B cell (primary cell): ENCODE results near the gene LSMEM2. TPM values are rescaled to one million over a fixed set of nuclear protein-coding genes. Genes with fewer than 3 reads are reported as not detected.
A peak's percentile ranks its signal among the peaks of the same experiment; 100 is the strongest.

ENCODE experiments used
- ATAC-seq: fragments of 200-7000 bp; cut with Tn5 transposase; one replicate; pipeline ENCODE4 v1.10.0; 2021; ENCODE audit warnings: low read depth, mild to moderate bottlenecking, moderate number of reproducible peaks, moderate library complexity
- CTCF ChIA-PET: fragments of 350-600 bp; sonication (Branson Sonifier 250); formaldehyde crosslinking; loops from one replicate; lab custom pipeline; 2021; ENCODE audit warnings: antibody characterized with exemption, inconsistent platforms; lab: Charles Lee
- POLR2A ChIA-PET: fragments of 350-600 bp; sonication (Branson Sonifier 250); formaldehyde crosslinking; loops from one replicate; lab custom pipeline; 2021; ENCODE audit warnings: antibody characterized with exemption; lab: Charles Lee
- DNase-seq: peaks from one replicate; pipeline ENCODE4 v3.0.0; 2013
- H2AFZ ChIP-seq: 2 replicates; pipeline ENCODE4 v1.6.1; 2012; ENCODE audit warnings: mild to moderate bottlenecking, low read depth, low read length; ENCODE audit not compliant: insufficient read depth, poor library complexity, severe bottlenecking
- H3K27ac ChIP-seq, 2 donors: 1 replicate in 1 of 2; 2 replicates in 1 of 2; pipeline ENCODE4 v1.5.1; 2012 to 2013; ENCODE audit warnings: low read length in 2 of 2, mild to moderate bottlenecking in 2 of 2, moderate library complexity in 1 of 2
- H3K27me3 ChIP-seq, 4 experiments: fragments of 200-600 bp in 1 of 4; sonication (generic) in 1 of 4; replicated peaks in 1 of 4; 1 replicate in 2 of 4; 2 replicates in 2 of 4; pipeline versions ENCODE4 v1.6.1 to v1.7.0; 2013 to 2016; ENCODE audit warnings: low read length in 3 of 4, mild to moderate bottlenecking in 2 of 4, mixed read lengths in 1 of 4, moderate library complexity in 1 of 4; ENCODE audit not compliant: insufficient read depth in 4 of 4, control insufficient read depth in 3 of 4; ENCODE audit errors: control extremely low read depth in 1 of 4
- H3K36me3 ChIP-seq, 2 experiments: replicated peaks in 1 of 2; 1 replicate in 1 of 2; 2 replicates in 1 of 2; pipeline versions ENCODE4 v1.6.1 to v1.7.1; 2013; ENCODE audit warnings: low read length in 1 of 2; ENCODE audit not compliant: insufficient read depth in 2 of 2, control insufficient read depth in 1 of 2; ENCODE audit errors: control extremely low read depth in 1 of 2, extremely low read depth in 1 of 2
- H3K4me1 ChIP-seq, 2 donors: fragments of 200-600 bp in 1 of 2; sonication (generic) in 1 of 2; 1 replicate in 1 of 2; 2 replicates in 1 of 2; pipeline versions ENCODE4 v1.5.1 to v1.6.1; 2013 to 2017; ENCODE audit warnings: low read length in 2 of 2; ENCODE audit not compliant: control insufficient read depth in 2 of 2, insufficient read depth in 2 of 2
- H3K4me2 ChIP-seq: replicated peaks from 2 replicates; pipeline ENCODE3; 2012; ENCODE audit warnings: mild to moderate bottlenecking, low read depth, low read length; ENCODE audit not compliant: poor library complexity, severe bottlenecking
- H3K4me3 ChIP-seq, 5 experiments: fragments of 200-600 bp in 1 of 5; sonication (generic) in 1 of 5; 1 replicate in 3 of 5; 2 replicates in 2 of 5; pipeline versions ENCODE4 v1.5.1 to v1.7.0; 2011 to 2016; ENCODE audit warnings: low read length in 4 of 5, mild to moderate bottlenecking in 4 of 5, low read depth in 2 of 5, control low read depth in 1 of 5, moderate library complexity in 1 of 5; ENCODE audit not compliant: insufficient read depth in 1 of 5; ENCODE audit errors: control extremely low read depth in 1 of 5, extremely low read depth in 1 of 5
- H3K79me2 ChIP-seq: fragments of 200-600 bp; sonication (generic); one replicate; pipeline ENCODE4 v1.6.0; 2016; ENCODE audit warnings: low read length; ENCODE audit not compliant: control insufficient read depth, insufficient read depth
- H3K9ac ChIP-seq: fragments of 200-600 bp; sonication (generic); 2 replicates; pipeline ENCODE4 v1.6.1; 2017; ENCODE audit warnings: mild to moderate bottlenecking, low read length, moderate library complexity
- H3K9me3 ChIP-seq, 3 donors: one replicate each; pipeline versions ENCODE4 v1.6.1 to v1.7.1; 2013; ENCODE audit warnings: low read length in 2 of 3; ENCODE audit not compliant: control insufficient read depth in 2 of 3, insufficient read depth in 1 of 3; ENCODE audit errors: control extremely low read depth in 1 of 3
- H4K20me1 ChIP-seq: 2 replicates; pipeline ENCODE4 v1.6.0; 2012; ENCODE audit warnings: mild to moderate bottlenecking, low read length; ENCODE audit not compliant: insufficient read depth, control insufficient read depth, poor library complexity, severe bottlenecking
- H3K27ac Mint-ChIP-seq: one replicate; pipeline ENCODE4 v1.8.0; 2021; ENCODE audit warnings: mixed read lengths
- H3K27me3 Mint-ChIP-seq: one replicate; pipeline ENCODE4 v1.8.0; 2021; ENCODE audit warnings: mixed read lengths
- H3K4me1 Mint-ChIP-seq: one replicate; pipeline ENCODE4 v1.8.0; 2021; ENCODE audit warnings: mixed read lengths
- H3K4me3 Mint-ChIP-seq: one replicate; pipeline ENCODE4 v1.8.0; 2021; ENCODE audit warnings: mixed read lengths
- H3K9me3 Mint-ChIP-seq: one replicate; pipeline ENCODE4 v1.8.0; 2022; ENCODE audit warnings: mixed read lengths; ENCODE audit not compliant: insufficient read depth
- EZH2 ChIP-seq: IDR thresholded peaks from 2 replicates; pipeline ENCODE4 v1.6.1; 2012; ENCODE audit warnings: borderline replicate concordance, low read depth, mild to moderate bottlenecking, moderate library complexity, low read length; ENCODE audit not compliant: insufficient read depth, poor library complexity, severe bottlenecking
- WGBS: methylation state at CpG from one replicate; pipeline ENCODE4 v1.1.5; 2013; ENCODE audit warnings: missing lambda C conversion rate; ENCODE audit not compliant: insufficient coverage; 5-methylcytosine and 5-hydroxymethylcytosine counted together
- intact Hi-C: fragments of 100-400 bp; cut with micrococcal nuclease; formaldehyde crosslinking; loops from one replicate; pipeline ENCODE4 v1.10.0; 2022
- polyA plus RNA-seq: library from polyadenylated mRNA; depleted of rRNA; stranded (reverse); fragments of >200 nt; gene quantifications from 2 replicates; pipeline ENCODE4 v1.2.3, GENCODE V29; 2012
- total RNA-seq, 2 donors: library from RNA; stranded (reverse); fragments of 120-200 nt in 1 of 2; gene quantifications; 1 replicate in 1 of 2; 2 replicates in 1 of 2; pipeline versions ENCODE4 v1.2.3 to v1.2.4, GENCODE V29; 2013 to 2022
- TF ChIP-seq, protein P1 (sequence below): fragments of 200-600 bp; IDR thresholded peaks from one replicate; pipeline ENCODE4 v1.8.0; 2022; ENCODE audit warnings: antibody characterized with exemption, mild to moderate bottlenecking

LSMEM2 gene
- total and polyA plus RNA-seq, 2 donors (not counting 1 experiment from before 2014, with no cell fraction given) = not detected

DNA sequence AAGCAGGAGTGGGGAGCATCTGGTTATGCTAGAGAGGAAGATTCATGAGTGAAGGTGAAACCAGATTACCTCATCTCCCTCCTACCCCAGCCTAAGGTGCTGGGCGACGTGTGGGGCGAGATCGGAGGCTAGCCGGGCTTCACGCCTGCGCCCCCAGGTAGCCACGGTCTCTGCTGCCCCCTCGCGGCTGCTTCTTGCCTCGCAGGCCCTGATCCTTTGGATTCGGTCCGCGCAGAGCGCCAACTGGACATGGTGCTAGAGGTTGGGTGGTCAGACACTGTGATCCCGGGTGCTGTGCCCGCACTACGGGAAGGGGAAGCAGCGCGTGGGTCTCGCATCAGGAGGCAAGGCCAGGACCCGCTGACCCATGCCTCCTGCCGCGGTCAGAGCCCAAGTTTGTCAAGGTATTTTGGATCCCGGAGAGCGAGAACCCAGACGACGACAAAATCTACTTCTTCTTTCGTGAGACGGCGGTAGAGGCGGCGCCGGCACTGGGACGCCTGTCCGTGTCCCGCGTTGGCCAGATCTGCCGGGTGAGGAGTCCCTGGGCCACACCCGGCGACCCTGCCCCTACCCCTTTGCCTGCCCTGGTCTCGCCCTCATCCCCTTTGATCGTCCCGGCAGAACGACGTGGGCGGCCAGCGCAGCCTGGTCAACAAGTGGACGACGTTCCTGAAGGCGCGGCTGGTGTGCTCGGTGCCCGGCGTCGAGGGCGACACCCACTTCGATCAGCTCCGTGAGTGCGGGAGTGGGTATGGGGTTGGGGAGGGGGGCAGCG lies 5.8 kb upstream of the LSMEM2 start:
- ATAC-seq (peak; percentile 98), DNase-seq (peak; percentile 91)
- H3K79me2 ChIP-seq = no peaks in the 10 kb centered on the region
- peak overlapping the region; percentile 81 for H3K27ac Mint-ChIP-seq
- no peak overlapping the region for H3K27ac ChIP-seq
- H2AFZ ChIP-seq = peak overlapping the region; percentile 73
- 4% methylated on average over 61 of the region's 61 CpGs for WGBS
- H3K4me1 Mint-ChIP-seq = peaks cover 26% of the 10 kb centered on the region
- H3K9ac ChIP-seq = peak overlapping the region; percentile 37
- ChIA-PET CTCF (interaction anchor here (0.8 to 5.5 kb wide), 9 partner anchors 10 to 100 kb away, joined by 3 to 46 read pairs (median 4); partner anchors contain the start of genes GNAI2 and GNAT1), POLR2A (no interaction called here)
- H3K4me1 ChIP-seq = peaks cover 33 to 39% of the 10 kb centered on the region in 2 donors
- H3K27me3 Mint-ChIP-seq = peaks cover 36% of the 10 kb centered on the region
- TF ChIP-seq, protein P1, sequence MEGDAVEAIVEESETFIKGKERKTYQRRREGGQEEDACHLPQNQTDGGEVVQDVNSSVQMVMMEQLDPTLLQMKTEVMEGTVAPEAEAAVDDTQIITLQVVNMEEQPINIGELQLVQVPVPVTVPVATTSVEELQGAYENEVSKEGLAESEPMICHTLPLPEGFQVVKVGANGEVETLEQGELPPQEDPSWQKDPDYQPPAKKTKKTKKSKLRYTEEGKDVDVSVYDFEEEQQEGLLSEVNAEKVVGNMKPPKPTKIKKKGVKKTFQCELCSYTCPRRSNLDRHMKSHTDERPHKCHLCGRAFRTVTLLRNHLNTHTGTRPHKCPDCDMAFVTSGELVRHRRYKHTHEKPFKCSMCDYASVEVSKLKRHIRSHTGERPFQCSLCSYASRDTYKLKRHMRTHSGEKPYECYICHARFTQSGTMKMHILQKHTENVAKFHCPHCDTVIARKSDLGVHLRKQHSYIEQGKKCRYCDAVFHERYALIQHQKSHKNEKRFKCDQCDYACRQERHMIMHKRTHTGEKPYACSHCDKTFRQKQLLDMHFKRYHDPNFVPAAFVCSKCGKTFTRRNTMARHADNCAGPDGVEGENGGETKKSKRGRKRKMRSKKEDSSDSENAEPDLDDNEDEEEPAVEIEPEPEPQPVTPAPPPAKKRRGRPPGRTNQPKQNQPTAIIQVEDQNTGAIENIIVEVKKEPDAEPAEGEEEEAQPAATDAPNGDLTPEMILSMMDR = peak; percentile 97
- no peak for TF ChIP-seq EZH2
- peaks cover 0 to 3% (median 0%) of the 10 kb centered on the region in 3 donors for H3K9me3 ChIP-seq
- H3K9me3 Mint-ChIP-seq = no peaks in the 10 kb centered on the region
- H3K4me3 ChIP-seq = peak overlapping the region in 3 of 5 experiments; percentile 8 to 48 (median 30)
- no peaks in the 10 kb centered on the region for H3K36me3 ChIP-seq
- intact Hi-C loops = loop anchor here (1.0 to 2.0 kb wide), 3 partner anchors 13 to 46 kb away; no protein-coding TSS in a partner anchor
- peak overlapping the region; percentile 82 for H3K4me3 Mint-ChIP-seq
- H3K27me3 ChIP-seq = peaks cover 0 to 53% (median 21%) of the 10 kb centered on the region in 4 experiments
- peaks cover 10% of the 10 kb centered on the region for H4K20me1 ChIP-seq
- H3K4me2 ChIP-seq = peak overlapping the region; percentile 91

DNA sequence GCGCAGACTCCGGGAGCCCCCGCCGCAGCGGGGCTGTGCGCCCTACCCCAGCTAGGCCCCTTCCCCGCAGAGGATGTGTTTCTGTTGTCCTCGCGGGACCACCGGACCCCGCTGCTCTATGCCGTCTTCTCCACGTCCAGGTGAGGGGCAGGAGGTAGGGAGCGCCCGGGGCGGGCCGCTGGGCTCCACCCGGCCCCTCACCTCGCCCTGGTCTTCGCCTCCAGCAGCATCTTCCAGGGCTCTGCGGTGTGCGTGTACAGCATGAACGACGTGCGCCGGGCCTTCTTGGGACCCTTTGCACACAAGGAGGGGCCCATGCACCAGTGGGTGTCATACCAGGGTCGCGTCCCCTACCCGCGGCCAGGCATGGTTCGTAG lies 5.2 kb upstream of the LSMEM2 start:
- Mint-ChIP-seq H3K9me3 (no peaks in the 10 kb centered on the region), H3K4me1 (peaks cover 26% of the 10 kb centered on the region), H3K27ac (no peak overlapping the region), H3K4me3 (peak overlapping the region; percentile 68), H3K27me3 (peaks cover 30% of the 10 kb centered on the region)
- no peak overlapping the region for H3K27ac ChIP-seq
- no peak overlapping the region for H3K9ac ChIP-seq
- peaks cover 0 to 3% (median 0%) of the 10 kb centered on the region in 3 donors for H3K9me3 ChIP-seq
- H2AFZ ChIP-seq = no peak overlapping the region
- H3K4me3 ChIP-seq = no peak overlapping the region
- H3K79me2 ChIP-seq = no peaks in the 10 kb centered on the region
- intact Hi-C loops = loop anchor here (1.0 to 2.0 kb wide), 4 partner anchors 13 to 51 kb away; no protein-coding TSS in a partner anchor
- ATAC-seq (no peak), DNase-seq (no peak)
- H3K4me1 ChIP-seq = peaks cover 33 to 39% of the 10 kb centered on the region in 2 donors
- TF ChIP-seq, protein P1 = no peak
- no peak for TF ChIP-seq EZH2
- H3K27me3 ChIP-seq = peaks cover 0 to 54% (median 21%) of the 10 kb centered on the region in 4 experiments
- WGBS = 28% methylated on average over 26 of the region's 31 CpGs
- H3K4me2 ChIP-seq = peak overlapping the region; percentile 91
- no peaks in the 10 kb centered on the region for H3K36me3 ChIP-seq
- ChIA-PET POLR2A (no interaction called here), CTCF (interaction anchor here (0.9 to 5.5 kb wide), 3 partner anchors 26 to 100 kb away, joined by 4 to 46 read pairs (median 12); partner anchors contain the start of gene GNAT1)
- H4K20me1 ChIP-seq = peaks cover 10% of the 10 kb centered on the region
